Ovary (tissue), 9 donors: ENCODE measurements around the gene CAMTA2. TPM values are rescaled to one million over a fixed set of nuclear protein-coding genes. Genes with fewer than 3 reads are reported as not detected.

ENCODE experiments used
- DNase-seq, 5 donors: peaks; one replicate each; pipeline ENCODE4 v3.0.0-alpha.2; 2019 to 2020
- H3K27ac ChIP-seq, 2 donors: fragments of 200-600 bp; one replicate each; pipeline versions ENCODE4 v1.5.1 to v1.8.0; 2019 to 2022
- H3K27me3 ChIP-seq: fragments of 200-600 bp; one replicate; pipeline ENCODE4 v1.8.0; 2022
- H3K36me3 ChIP-seq: fragments of 200-600 bp; sonication (generic); one replicate; pipeline ENCODE4 v1.5.1; 2019
- H3K4me1 ChIP-seq: one replicate; pipeline ENCODE4 v1.8.1; 2013; ENCODE audit warnings: mild to moderate bottlenecking, moderate library complexity; ENCODE audit not compliant: insufficient read depth
- H3K4me3 ChIP-seq: fragments of 200-600 bp; sonication (generic); one replicate; pipeline ENCODE4 v1.5.1; 2017
- H3K9me3 ChIP-seq, 2 donors: fragments of 200-600 bp in 1 of 2; sonication (generic) in 1 of 2; one replicate each; pipeline versions ENCODE4 v1.5.1 to v1.8.1; 2013 to 2019; ENCODE audit warnings: mild to moderate bottlenecking in 1 of 2, moderate library complexity in 1 of 2
- EP300 ChIP-seq: sonication (generic); formaldehyde crosslinking; IDR thresholded peaks from one replicate; pipeline ENCODE4 v1.6.1; 2017; ENCODE audit warnings: antibody characterized with exemption
- POLR2A ChIP-seq: fragments of 450-650 bp; IDR thresholded peaks from one replicate; pipeline ENCODE4 v1.6.1; 2017; ENCODE audit warnings: antibody characterized with exemption, mild to moderate bottlenecking, moderate library complexity
- WGBS, 3 donors: extraction: QIAGEN DNeasy Blood & Tissue Kit in 1 of 3; methylation state at CpG; one replicate each; pipeline versions ENCODE4 v1.1.5 to v1.1.7; 2013 to 2017; 5-methylcytosine and 5-hydroxymethylcytosine counted together
- intact Hi-C, 4 donors: fragments of 100-400 bp; cut with DNase I; formaldehyde crosslinking; loops; one replicate each; pipeline versions ENCODE4 v1.11.0 to v1.15.1; 2022 to 2023
- polyA plus RNA-seq, 2 donors: library from polyadenylated mRNA; stranded (reverse); fragments of 200-250 nt in 1 of 2; fragments of 350-450 nt in 1 of 2; fragmentation: Illumina TruSeq in 1 of 2; extraction: RNeasy Lipid Tissue Mini Kit (QIAGEN cat#74804) in 1 of 2; gene quantifications; one replicate each; pipeline ENCODE4 v1.2.3, GENCODE V29; 2013 to 2014
- total RNA-seq, 7 donors: library from RNA; depleted of rRNA in 2 of 7; stranded (reverse); fragments of >200 nt in 2 of 7; fragmentation: NEBNext Ultra II Directional in 3 of 7; extraction: Animal tissue kit (Norgen Biotek cat#: 25700) in 3 of 7; gene quantifications; one replicate each; pipeline versions ENCODE4 v1.1.0 to v1.2.4, GENCODE V29; 2016 to 2023
- TF ChIP-seq, protein P1 (sequence below), 3 donors: fragments of 450-650 bp in 2 of 3; fragments of 200-600 bp in 1 of 3; IDR thresholded peaks; one replicate each; pipeline versions ENCODE4 v1.5.1 to v1.8.0; 2016 to 2022; ENCODE audit warnings: antibody characterized with exemption in 3 of 3, mild to moderate bottlenecking in 1 of 3
- donor health status: DM: no; HTN: no; CAD: no; lungs with moderate emphysema.
- donor health status: DM: no; HTN: no; CAD: no.
- donor health status: Bipolar disorder and iron deficiency.
- donor health status: DM: yes; HTN: yes; CAD: no.
- donor health status: DM: no; HTN: no; CAD: no.
- donor health status: DM: yes; HTN: yes; CAD: no.

CAMTA2 gene
- total and polyA plus RNA-seq, 9 donors: 10.2 to 71.2 (median 33.0) TPM

DNA sequence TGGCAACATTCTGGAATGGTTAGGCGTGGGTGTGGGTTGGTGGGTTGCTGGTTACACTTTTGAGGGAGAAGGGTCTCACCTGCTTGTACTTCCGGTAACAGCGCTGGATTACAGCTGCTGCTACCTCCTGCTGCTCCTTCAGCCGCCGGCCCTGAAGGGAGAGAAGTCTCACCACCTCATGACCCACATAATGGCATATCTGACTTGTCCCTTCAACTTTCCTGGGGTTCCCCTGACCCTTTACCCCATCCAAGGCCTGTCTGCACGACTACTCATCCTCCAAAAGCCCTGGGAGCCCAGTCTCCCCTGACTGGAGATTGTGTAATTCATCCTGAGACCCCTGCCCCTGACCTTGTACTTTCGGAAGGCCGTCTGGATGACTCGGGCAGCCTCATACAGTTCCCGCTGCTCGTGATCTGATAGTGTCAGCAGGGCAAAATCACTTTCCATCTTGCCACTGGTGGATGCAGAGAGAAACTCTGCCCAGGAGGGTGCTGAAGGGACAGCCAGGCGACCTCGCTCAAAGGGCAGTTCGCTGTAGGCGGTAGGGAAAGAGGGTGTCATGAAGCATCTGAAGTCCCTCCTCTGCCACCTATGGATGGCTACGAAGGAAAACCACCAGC, 17.8 kb downstream of the CAMTA2 start:
- Histone ChIP-seq H3K27ac (no peak overlapping the region), H3K36me3 (no peaks in the 10 kb centered on the region), H3K4me1 (peaks cover 8% of the 10 kb centered on the region), H3K27me3 (no peaks in the 10 kb centered on the region), H3K4me3 (no peak overlapping the region), H3K9me3 (no peaks in the 10 kb centered on the region)
- DNase-seq: no peak
- 61 to 64% (median 63%) methylated on average over 16 of the region's 16 CpGs for whole genome bisulfite sequencing, 3 donors
- TF ChIP-seq, protein P1, sequence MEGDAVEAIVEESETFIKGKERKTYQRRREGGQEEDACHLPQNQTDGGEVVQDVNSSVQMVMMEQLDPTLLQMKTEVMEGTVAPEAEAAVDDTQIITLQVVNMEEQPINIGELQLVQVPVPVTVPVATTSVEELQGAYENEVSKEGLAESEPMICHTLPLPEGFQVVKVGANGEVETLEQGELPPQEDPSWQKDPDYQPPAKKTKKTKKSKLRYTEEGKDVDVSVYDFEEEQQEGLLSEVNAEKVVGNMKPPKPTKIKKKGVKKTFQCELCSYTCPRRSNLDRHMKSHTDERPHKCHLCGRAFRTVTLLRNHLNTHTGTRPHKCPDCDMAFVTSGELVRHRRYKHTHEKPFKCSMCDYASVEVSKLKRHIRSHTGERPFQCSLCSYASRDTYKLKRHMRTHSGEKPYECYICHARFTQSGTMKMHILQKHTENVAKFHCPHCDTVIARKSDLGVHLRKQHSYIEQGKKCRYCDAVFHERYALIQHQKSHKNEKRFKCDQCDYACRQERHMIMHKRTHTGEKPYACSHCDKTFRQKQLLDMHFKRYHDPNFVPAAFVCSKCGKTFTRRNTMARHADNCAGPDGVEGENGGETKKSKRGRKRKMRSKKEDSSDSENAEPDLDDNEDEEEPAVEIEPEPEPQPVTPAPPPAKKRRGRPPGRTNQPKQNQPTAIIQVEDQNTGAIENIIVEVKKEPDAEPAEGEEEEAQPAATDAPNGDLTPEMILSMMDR (IDR thresholded peaks at IDR 0.05): no peak
- TF ChIP-seq POLR2A: no peak
- intact Hi-C loops: no loop called here

DNA sequence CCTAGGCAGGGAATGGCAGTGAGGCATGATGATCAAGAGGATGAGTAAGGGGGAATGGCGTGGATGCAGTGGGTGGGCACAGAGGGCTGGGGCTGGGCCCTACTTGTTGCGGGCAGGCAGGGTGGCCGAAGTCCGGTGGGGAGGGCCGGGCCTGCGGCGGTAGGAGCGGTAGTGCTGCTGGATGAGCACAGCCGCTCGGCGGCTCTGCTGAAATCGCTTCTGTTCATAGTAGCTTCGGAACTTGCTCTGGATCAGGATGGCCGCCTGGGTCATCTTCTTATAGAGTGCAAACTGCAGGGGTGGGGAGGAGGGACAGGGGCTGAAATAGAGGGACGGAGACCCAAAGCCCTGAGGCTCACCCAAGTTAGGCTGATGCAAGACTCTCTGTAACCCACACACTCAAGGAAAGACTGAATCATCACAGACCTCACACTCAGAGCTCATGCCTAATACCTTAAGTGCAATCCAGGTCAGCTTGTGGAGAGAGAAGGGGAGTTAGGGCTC, 18.4 kb downstream of the CAMTA2 start:
- H3K9me3 ChIP-seq: no peaks in the 10 kb centered on the region
- peaks cover 8% of the 10 kb centered on the region for H3K4me1 ChIP-seq
- intact Hi-C loops: no loop called here
- 35 to 59% (median 50%) methylated on average over 15 of the region's 15 CpGs for WGBS, 3 donors
- TF ChIP-seq EP300: no peak
- no peak for TF ChIP-seq POLR2A
- TF ChIP-seq, protein P1 (IDR thresholded peaks at IDR 0.05): no peak
- peak overlapping the region; percentile 81 for H3K4me3 ChIP-seq
- peak overlapping the region in 1 of 2 donors; percentile 99 for H3K27ac ChIP-seq
- H3K27me3 ChIP-seq: no peaks in the 10 kb centered on the region
- H3K36me3 ChIP-seq: no peaks in the 10 kb centered on the region
- peak in 3 of 5 donors; percentile 23 to 55 (median 35) for DNase-seq

DNA sequence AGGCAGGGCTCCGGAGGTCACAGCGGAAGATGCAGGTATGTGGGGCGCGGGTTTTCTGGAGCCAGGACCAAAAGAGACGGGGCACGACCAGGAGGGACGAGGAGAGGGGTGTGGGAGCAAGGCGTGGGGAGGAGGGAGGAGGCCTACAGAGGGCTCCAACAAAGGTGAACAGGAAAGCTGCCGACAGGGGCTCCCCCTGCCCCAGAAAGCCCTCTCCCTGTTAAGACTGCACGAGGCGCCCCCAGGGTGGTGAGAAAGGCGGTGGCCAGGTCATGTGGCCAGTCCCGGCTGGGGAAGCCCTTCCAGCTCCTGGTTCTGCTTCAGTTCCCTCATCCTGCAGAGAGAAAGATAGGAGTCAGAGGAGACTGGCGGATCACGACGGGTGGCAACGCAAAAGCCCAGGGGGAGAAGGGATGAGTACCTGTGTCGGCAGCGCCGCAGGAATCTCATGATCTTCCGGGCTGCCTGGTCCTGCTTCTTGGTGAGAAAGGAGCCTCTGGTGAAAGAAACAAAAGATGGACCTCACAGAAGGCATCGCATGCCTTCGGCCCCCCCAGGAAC, 18.9 kb downstream of the CAMTA2 start:
- no peaks in the 10 kb centered on the region for H3K27me3 ChIP-seq
- 23 to 32% (median 27%) methylated on average over 23 of the region's 23 CpGs for WGBS, 3 donors
- H3K4me3 ChIP-seq: peak overlapping the region; percentile 81
- TF ChIP-seq EP300: no peak
- no peak for TF ChIP-seq POLR2A
- peak in 1 of 5 donors; percentile 43 for DNase-seq
- peak overlapping the region in 1 of 2 donors; percentile 99 for H3K27ac ChIP-seq
- H3K36me3 ChIP-seq: no peaks in the 10 kb centered on the region
- H3K9me3 ChIP-seq: no peaks in the 10 kb centered on the region
- peaks cover 8% of the 10 kb centered on the region for H3K4me1 ChIP-seq
- intact Hi-C loops: no loop called here

DNA sequence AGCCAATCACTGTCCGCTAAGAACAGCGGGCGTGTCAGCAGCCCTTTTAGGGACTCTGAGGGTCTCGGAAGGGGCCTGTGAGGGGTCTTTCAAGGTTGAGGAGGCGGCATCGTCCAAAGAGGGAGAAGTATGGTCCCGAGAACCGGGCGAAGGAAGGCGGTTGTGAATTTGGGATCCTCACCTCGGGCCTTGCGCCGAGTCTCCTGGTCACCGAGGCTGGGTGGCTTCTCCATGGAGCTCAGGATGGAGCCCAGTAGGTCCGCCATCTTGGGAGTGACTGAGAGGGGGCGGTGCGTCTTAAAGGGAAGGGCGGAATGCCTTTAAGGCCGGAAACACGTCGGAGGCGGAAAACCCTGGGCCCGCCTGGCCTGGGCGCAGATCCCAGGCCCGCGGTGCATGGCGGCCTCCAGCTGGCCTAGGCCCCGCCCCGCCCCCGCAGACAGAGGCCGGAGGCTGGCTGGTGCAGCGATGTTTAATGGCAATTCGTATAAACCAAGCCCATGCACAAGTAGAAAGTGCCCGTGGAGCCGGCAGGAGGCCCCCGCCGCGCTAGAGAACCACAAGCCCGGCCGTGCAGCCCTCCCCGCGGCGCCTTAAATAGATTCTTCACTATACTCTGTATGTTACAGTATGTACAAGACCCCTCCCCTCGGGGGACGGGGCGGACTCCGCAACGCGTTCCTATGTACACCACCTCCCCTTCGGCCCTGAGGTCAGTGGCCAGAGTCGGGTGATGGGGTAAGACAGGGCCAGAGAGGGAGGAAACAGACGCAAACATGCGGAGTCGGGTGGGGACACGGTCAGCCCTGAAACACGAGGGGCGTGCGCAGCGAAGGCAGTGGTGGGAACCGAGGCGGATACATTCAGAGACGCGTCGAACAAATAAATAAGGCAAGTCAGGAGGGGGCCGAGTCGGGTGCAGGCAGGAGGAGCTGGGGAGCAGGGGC, 19.7 kb downstream of the CAMTA2 start, which contains the start of gene SPAG7:
Gene SPAG7 (minus strand): TSS at position 279 of the 947 bp plus-strand sequence. CDS start 13 bp downstream, at position 266.
- intact Hi-C loops: no loop called here

More for the DNA sequence above, 19.7 kb downstream of the CAMTA2 start, which contains the start of gene SPAG7:
- peak; percentile 92 to 98 (median 95) for DNase-seq
- Histone ChIP-seq H3K4me3 (peak within 1 kb of the TSS; percentile 81), H3K27me3 (no peaks in the 10 kb centered on the region), H3K36me3 (no peaks in the 10 kb centered on the region), H3K4me1 (peaks cover 8% of the 10 kb centered on the region), H3K27ac (peak within 1 kb of the TSS; percentile 67 to 99), H3K9me3 (no peaks in the 10 kb centered on the region)
- TF ChIP-seq EP300 (no peak), POLR2A (peak; percentile 88)
- TF ChIP-seq, protein P1 (IDR thresholded peaks at IDR 0.05): peak in 1 of 3 donors; percentile 14
- 1 to 2% (median 1%) methylated on average over 62 to 66 of the region's 66 CpGs for WGBS, 3 donors
